GM18508 (cell line): ENCODE results near the gene OR51B4.
A peak's percentile ranks its signal among the peaks of the same experiment; 100 is the strongest.
"Not testable (repeated sequence)": the region's sequence is repeated elsewhere in the genome, so short reads cannot be mapped to it uniquely, and the experiment has no call there.

Experiments used
- ATAC-seq: cut with Tn5 transposase; IDR thresholded peaks from one replicate; pipeline ENCODE4 v1.9.1; 2021; ENCODE audit warnings: moderate number of reproducible peaks; ENCODE audit not compliant: insufficient read depth, unreplicated experiment

The OR51B4 gene

DNA sequence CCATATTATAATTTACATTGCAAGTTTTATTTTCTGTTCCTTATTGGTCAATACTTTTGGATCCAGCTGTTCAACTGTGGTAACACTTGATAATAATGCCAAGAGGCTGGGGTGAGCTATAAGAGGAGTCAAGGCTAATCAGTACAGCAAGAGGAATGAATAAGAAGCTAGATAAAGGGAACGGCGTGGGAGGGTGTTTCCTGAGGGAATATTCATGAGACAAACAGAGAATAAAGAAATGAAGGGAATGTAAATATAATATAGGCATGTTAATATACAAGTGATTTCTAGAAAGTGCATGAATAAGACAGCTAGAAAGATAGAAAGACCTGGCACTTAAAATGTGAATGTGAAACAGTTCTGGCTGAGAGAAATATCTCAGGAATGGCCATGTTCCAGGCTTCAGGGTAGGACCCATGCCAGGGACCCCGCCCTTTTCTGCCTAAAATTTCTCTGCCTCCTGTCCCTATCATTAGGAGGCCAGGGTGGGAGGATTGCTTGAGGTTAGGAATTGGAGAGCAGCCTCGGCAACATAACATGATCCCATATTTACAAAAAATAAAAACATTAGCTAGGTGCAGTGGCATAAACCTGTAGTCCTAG, 3.9 kb downstream of the OR51B4 start:
- ATAC-seq: no peak

DNA sequence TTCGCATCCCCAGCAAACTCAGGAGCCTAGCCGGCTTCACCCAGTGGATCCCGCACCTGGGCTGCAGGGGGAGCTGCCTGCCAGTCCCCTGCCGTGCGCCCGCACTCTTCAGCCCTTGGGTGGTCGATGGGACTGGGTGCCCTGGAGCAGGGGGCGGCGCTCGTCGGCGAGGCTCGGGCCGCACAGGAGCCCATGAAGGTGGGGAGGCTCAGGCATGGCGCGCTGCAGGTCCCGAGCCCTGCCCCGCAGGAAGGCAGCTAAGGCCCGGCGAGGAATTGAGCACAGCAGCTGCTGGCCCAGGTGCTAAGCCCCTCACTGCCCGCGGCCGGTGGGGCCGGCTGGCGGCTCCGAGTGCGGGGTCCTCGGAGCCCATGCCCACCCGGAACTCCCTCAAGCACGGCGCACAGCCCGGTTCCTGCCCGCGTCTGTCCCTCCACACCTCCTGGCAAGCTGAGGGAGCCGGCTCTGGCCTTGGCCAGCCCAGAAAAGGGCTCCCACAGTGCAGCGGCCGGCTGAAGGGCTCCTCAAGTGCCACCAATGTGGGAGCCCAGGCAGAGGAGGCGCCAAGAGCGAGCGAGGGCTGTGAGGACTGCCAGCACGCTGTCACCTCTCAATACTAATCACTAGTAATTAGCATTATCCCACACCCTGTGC, 7.3 kb downstream of the OR51B4 start:
- ATAC-seq: not testable (repeated sequence)

DNA sequence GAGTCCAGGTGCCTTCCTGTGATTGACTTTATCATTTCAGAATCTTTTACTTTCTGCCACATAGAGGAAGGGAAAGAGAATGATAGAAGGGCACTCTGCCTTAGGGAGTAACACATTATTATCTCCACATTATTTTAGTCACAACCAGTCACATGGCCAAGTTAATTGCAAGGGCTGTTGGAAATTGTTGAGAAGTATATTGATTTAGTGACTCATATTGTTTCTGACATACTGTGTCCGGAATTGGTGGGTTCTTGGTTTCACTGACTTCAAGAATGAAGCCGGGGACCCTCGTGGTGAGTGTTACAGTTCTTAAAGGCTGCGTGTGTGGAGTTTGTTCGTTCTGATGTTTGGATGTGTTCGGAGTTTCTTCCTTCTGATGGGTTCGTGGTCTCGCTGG, 8.7 kb downstream of the OR51B4 start:
- ATAC-seq: no peak

DNA sequence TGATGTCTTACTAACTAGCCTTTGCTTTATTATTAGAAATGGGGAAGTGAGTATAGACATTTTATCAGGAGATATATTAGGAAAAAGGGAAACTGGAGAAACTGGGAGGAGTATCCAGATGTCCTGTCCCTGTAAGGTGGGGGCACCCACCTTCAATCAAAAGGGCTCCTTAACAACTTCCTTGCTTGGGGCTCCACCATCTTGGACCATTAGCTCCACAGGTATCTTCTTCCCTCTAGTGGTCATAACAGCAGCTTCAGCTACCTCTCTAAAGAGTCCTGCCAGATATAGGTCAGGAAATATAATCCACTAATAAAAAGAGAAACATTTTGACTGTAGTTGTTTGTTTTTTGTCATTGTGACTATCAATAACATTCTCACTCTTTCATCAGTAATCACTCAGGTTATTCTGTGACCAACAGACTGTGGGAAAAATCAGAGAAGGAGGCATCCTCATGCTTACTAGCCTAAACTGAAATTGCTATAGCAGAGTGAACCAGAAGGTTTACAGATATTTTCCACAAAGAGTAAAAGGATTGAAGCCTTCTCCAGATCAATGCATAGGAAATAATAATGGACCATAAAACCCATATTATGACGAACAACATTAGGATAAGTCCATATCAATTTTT, 10.4 kb downstream of the OR51B4 start:
- ATAC-seq: peak; percentile 81

DNA sequence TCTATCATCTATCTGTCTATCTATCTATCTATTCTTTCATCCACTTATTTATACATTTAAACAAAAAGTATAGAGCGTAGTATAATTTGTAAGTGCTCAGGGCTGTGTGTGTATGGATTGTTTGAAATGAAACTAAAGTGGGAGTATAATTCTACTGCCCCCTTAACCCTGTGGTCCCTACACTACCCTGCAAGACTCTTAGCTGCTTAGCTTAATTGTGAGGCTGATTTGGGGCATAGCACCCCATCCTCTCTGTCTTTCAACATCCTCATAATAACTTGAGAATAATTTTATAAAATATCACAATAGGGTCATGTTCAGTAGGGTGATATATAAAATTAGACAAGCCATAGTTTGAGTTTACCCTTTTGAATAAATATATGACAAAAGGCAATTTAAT, 11.6 kb downstream of the OR51B4 start:
- no peak for ATAC-seq

DNA sequence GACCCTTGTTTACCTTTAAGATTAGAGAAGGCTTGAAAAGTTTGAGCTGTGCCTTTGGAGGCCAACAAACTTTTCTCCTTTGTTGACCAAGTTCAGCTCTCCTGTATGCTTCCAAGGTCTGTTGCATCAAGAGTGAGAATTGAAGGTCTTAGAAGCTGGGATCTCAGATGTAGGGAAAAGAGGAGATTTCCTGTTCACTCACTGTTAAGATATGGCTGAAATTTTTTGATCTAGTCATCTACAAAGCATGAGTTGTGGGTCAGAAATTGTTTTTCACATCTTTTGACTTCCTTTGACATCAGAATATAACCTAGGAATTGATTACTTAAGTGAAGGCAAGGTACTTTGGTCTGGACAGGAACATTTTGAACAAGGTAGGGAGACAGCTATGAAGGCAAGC, 12.1 kb downstream of the OR51B4 start:
- ATAC-seq: no peak

DNA sequence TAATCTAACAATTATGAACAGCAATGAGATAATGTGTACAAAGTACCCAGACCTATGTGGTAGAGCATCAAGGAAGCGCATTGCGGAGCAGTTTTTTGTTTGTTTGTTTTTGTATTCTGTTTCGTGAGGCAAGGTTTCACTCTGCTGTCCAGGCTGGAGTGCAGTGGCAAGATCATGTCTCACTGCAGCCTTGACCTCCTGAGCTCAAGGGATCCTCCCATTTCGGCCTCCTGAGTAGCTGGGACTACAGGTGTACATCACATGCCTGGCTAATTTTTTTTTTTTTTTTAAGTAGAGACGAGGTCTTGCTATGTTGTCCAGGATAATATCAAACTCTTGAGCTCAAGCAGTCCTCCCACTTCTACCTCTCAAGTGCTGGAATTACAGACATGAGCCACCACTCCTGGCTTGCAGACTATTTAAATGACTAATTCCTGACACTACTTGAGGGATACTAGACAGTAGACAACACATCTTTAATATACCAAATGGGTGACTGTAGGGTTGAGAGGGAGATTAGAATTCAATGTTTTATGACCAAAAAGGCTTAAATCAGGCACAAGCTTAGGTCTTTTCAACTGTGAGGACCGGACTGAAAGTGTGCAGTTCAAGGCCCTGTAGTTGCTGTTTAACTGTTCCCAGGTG, 12.7 kb downstream of the OR51B4 start:
- no peak for ATAC-seq

DNA sequence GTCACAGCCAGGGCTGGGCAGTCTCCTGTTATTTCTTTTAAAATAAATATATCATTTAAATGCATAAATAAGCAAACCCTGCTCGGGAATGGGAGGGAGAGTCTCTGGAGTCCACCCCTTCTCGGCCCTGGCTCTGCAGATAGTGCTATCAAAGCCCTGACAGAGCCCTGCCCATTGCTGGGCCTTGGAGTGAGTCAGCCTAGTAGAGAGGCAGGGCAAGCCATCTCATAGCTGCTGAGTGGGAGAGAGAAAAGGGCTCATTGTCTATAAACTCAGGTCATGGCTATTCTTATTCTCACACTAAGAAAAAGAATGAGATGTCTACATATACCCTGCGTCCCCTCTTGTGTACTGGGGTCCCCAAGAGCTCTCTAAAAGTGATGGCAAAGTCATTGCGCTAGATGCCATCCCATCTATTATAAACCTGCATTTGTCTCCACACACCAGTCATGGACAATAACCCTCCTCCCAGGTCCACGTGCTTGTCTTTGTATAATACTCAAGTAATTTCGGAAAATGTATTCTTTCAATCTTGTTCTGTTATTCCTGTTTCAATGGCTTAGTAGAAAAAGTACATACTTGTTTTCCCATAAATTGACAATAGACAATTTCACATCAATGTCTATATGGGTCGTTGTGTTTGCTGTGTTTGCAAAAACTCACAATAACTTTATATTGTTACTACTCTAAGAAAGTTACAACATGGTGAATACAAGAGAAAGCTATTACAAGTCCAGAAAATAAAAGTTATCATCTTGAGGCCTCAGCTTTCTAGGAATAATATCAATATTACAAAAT, 13.4 kb downstream of the OR51B4 start:
- ATAC-seq: no peak

DNA sequence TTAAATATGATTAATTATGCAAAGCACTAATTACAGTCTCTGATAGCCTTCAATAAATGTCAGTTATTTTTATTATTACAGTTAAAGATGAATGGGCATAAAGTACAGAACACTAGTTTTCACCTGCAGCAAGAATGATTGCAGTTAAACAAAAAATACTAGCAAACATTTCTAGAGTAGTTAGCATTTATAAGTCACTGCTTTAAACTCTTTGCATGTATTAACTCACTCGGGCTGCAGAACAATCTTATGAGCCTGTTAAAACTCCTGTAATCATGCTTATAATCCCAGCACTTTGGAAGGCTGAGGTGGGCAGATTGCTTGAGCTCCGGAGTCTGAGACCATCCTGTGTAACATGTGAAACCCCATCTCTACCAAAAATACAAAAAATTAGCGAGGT, 14.8 kb downstream of the OR51B4 start:
- ATAC-seq: no peak

DNA sequence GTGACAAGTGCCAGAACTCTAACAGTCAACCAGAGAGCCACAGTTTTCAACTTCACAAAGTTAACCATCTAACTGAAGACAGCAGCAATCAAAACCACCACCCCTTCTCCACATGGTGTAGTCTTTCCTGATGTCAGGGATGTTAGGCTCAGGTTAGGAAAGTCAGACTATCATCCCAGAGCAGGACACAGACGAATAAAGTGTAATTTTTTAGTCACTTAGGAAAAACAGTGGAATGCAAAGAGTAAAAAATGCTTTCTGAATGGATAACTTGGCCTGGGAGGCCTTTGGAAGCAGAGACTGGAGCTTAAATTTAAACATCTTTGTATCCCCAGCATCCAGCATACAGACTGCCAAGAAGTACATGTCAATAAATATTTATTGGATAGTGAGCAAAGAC, 15.4 kb downstream of the OR51B4 start:
- no peak for ATAC-seq

DNA sequence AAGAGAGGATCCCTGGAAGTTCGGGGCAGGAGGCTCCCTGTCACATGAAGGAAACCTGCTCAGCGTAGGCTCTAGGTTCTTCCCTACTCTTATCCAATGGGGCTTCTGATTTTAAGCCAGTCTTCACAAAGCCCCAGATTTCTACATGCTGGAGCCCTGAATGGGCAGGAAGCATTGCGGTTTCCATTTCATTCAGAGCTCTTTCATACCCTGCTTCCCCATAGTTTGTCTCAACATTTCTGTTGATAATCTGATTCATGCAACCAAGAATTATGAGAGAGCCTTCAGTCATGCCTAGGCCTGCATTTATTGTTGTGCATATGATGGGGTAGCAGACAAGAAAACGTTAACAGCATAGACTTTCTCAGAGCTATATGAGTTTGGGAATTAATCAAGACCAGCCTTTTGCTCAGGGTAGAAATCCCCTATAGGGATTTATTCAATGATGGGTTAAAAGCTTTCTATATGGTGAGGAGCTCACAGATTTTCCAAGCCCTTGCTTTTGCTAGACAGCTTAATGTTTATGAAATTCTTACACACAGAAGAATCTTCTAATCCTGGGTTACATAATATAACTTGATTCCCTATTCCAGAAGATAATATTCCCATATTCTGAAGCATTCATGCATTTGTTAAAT, 15.9 kb downstream of the OR51B4 start:
- no peak for ATAC-seq

DNA sequence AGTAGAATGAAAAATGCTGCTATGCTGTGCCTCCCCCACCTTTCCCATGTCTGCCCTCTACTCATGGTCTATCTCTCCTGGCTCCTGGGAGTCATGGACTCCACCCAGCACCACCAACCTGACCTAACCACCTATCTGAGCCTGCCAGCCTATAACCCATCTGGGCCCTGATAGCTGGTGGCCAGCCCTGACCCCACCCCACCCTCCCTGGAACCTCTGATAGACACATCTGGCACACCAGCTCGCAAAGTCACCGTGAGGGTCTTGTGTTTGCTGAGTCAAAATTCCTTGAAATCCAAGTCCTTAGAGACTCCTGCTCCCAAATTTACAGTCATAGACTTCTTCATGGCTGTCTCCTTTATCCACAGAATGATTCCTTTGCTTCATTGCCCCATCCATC, 17.1 kb downstream of the OR51B4 start:
- no peak for ATAC-seq

DNA sequence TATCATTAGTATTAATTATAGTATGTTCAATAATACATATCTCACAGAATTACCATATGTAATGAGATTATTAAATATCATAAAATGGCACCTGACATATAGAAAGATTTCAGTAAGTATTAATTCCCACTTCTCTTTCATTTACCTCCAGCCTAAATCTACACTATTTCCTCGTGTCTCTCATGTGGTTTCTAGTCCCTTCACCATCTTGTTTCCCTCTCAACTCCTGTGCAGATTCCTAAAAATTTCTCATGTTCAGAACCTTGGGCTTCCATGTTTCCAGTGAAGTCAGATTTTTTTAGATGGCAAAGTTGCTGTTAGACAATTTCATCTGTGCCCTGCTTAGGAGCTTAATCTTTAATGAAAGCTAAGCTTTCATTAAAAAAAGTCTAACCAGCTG, 17.9 kb downstream of the OR51B4 start:
- no peak for ATAC-seq

DNA sequence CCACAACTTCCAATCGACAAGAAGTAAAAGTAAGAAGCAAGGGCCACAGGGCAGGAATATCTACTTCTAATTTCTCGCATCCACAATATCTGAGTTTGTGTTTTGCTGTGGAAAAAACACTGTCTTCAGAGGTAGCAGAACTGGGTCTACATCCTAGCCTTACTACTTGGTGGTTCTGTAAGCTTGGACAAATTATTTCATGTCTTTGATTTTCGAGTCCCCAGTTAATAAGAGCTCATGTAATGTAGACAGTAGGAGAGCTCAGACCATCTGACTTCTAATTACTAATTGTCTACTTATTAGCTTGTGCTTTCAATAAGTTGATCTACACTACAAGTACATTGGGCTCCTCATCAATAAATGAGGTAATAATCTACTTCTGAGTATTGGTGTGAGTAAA, 18.7 kb downstream of the OR51B4 start:
- ATAC-seq: no peak

DNA sequence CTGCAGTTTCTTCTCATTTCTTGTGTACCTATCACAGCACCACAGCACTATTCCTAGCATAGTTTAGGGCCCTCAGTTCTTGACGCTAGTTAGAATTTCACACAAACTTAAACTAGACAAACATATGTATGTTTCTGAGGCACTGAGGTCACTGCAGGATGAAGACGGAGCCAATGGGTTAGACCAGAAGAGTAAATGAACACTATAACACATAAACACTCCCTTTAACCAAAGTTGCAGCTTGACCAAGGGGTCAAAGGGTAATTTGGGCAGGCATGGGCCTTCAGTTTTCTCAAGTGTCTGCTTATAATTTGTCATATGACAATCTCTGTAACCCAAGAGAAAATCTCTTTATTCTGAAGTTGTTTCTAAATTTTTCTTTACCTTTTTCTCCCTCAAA, 19.1 kb downstream of the OR51B4 start:
- no peak for ATAC-seq

DNA sequence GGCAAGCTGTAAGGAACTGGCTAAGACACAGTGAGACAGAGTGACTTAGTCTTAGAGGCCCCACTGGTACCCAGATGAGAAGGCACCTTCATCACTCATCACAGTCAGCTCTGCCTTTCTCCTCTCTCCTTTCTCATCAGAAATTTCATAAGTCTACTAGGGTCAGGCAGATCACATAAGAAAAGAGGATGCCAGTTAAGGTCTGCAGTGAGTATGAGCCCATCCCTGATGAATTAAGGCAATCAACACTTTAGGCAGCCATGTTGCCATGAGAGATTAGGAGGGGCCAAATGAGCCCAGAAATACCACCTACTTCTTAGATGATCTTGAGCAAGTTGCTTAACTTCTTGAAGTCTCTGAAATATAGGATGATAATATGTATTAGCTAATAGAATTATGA, 20.1 kb downstream of the OR51B4 start:
- no peak for ATAC-seq

DNA sequence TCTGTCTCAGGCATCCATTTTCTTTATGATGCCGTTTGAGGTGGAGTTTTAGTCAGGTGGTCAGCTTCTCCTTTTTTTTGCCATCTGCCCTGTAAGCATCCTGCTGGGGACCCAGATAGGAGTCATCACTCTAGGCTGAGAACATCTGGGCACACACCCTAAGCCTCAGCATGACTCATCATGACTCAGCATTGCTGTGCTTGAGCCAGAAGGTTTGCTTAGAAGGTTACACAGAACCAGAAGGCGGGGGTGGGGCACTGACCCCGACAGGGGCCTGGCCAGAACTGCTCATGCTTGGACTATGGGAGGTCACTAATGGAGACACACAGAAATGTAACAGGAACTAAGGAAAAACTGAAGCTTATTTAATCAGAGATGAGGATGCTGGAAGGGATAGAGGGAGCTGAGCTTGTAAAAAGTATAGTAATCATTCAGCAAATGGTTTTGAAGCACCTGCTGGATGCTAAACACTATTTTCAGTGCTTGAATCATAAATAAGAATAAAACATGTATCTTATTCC, 21.1 kb downstream of the OR51B4 start:
- peak; percentile 91 for ATAC-seq

DNA sequence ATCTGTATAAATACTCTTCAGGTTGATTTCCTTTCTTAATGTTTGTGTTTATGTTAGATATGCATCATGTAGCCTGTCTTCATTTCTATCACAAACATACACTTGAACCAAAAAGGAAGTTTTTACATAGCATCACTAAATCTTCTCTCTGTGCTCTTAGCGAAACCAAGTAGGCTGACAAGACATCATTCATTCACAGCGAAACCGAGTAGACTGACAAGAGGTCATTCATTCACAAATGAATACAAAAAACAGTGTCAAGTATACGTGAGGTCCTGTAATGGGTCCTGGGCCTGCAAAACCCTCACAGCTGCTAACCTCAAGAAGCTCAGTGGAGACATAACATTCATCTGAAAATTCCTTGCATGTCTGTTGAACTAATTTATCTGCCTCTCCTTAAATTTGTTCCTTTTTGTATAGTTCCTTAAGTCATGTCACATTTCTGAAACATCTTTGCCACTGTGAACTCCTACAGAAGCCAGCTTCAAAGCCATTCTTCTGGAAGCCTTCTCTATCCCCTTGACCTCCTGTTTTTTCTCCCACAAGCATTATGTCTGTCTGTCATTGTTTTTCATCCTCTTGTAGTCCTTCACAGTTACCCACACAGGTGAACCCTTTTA, 22.2 kb downstream of the OR51B4 start:
- no peak for ATAC-seq

DNA sequence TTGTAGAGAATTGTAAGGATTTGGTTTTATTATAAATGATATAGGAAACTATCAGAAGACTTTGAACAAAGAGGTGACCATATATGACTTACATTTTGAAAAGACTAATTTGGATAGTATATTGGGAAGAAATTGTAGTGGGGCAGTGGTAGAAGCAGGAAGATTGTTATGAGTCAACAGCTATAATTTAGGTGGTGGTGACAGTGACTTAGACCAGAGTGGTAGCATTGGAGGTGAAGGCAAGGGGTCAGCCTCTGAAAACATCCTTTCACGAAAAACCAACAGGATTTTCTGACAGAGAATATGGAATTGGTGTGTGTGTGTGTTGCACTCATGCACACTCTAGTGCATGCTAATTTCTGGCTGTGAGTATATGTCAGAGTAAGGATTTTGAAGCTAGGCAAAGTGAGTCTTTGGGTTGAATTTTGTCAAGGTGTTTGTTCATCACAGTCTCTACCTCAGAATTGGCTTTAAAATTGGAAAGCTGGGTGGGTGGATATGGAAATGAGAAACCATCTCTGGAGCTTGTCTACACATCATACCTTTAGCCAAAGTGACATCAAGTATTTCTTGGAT, 23.9 kb downstream of the OR51B4 start:
- no peak for ATAC-seq
